GM19351 (cell line): Measurements from ENCODE around the gene SMG6.
"Not testable (repeated sequence)": the region's sequence is repeated elsewhere in the genome, so short reads cannot be mapped to it uniquely, and the experiment has no call there.

Source experiments
- ATAC-seq: cut with Tn5 transposase; IDR thresholded peaks from one replicate; pipeline ENCODE4 v1.9.1; 2021; ENCODE audit warnings: mild to moderate bottlenecking, moderate library complexity; ENCODE audit not compliant: unreplicated experiment

Gene SMG6

GRCh38 chr17:2303204-2304188 lies at the start of gene SMG6, which contains the start of gene SRR:
SMG6 (minus strand) TSS chr17:2303785; CDS start chr17:2303720, 65 bp downstream.
SRR (plus strand) TSS chr17:2303950; CDS start chr17:2315561, 11,611 bp downstream.
- ATAC-seq, result peak; percentile 66

- no peak for ATAC-seq
These were observed 47.7 kb upstream of the SMG6 start for GRCh38 chr17:2351269-2351668.

- no peak for ATAC-seq
These were observed 44.5 kb upstream of the SMG6 start for GRCh38 chr17:2347805-2348685.

GRCh38 chr17:2346475-2346874 lies 42.9 kb upstream of the SMG6 start:
- no peak for ATAC-seq

- no peak for ATAC-seq
These were observed 40.9 kb upstream of the SMG6 start for GRCh38 chr17:2344528-2344927.

- no peak for ATAC-seq
These were observed 39.8 kb upstream of the SMG6 start for GRCh38 chr17:2343421-2343820.

GRCh38 chr17:2338315-2338657 lies 34.7 kb upstream of the SMG6 start:
- ATAC-seq, result no peak

GRCh38 chr17:2337544-2338314 lies 34.1 kb upstream of the SMG6 start:
- peak; percentile 22 for ATAC-seq

- ATAC-seq, result peak; percentile 42
These were observed 33.4 kb upstream of the SMG6 start, which contains the start of gene SGSM2 for GRCh38 chr17:2336852-2337543. SGSM2 (plus strand) TSS chr17:2337501; CDS start chr17:2337689, 188 bp downstream.

- ATAC-seq, result peak; percentile 76
These were observed 32.7 kb upstream of the SMG6 start, which contains the start of gene TSR1 for GRCh38 chr17:2336215-2336851. TSR1 (minus strand) TSS chr17:2336457; CDS start chr17:2336427, 30 bp downstream.

- ATAC-seq, result no peak
These were observed 32.2 kb upstream of the SMG6 start for GRCh38 chr17:2335726-2336214.

GRCh38 chr17:2331303-2331702 lies 27.7 kb upstream of the SMG6 start:
- ATAC-seq, result no peak

- ATAC-seq, result no peak
These were observed 20.2 kb upstream of the SMG6 start for GRCh38 chr17:2323629-2324314.

GRCh38 chr17:2321399-2321798 lies 17.8 kb upstream of the SMG6 start:
- ATAC-seq, result no peak

GRCh38 chr17:2319051-2319450 lies 15.5 kb upstream of the SMG6 start:
- ATAC-seq, result no peak

GRCh38 chr17:2317796-2318195 lies 14.2 kb upstream of the SMG6 start:
- ATAC-seq, result no peak

GRCh38 chr17:2316916-2317205 lies 13.3 kb upstream of the SMG6 start:
- not testable (repeated sequence) for ATAC-seq

GRCh38 chr17:2312736-2313135 lies 9.2 kb upstream of the SMG6 start:
- no peak for ATAC-seq
